Measurements from ENCODE around the gene NFIC.
"Not testable (repeated sequence)": the region's sequence is repeated elsewhere in the genome, so short reads cannot be mapped to it uniquely, and the experiment has no call there.

Gene NFIC

DNA sequence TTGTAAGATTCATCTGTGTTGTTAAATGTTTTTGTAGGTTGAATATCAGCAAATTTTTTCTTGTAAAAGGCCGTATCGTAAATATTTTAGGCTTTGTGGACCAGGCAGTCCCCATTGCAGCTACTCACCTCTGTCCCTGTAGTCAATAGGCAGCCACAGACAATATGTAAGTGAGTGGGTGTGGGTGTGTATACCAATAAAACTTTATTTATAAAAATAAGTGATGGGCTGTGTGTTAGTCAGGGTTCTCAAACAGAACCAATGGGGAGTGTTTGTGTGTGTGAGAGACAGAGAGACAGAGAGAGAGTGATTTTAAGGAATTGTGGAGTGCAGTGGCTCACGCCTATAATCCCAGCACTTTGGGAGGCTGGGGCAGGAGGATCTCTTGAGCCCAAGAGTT lies 37.6 kb upstream of the NFIC start:
- TF ChIP-seq, protein P1, sequence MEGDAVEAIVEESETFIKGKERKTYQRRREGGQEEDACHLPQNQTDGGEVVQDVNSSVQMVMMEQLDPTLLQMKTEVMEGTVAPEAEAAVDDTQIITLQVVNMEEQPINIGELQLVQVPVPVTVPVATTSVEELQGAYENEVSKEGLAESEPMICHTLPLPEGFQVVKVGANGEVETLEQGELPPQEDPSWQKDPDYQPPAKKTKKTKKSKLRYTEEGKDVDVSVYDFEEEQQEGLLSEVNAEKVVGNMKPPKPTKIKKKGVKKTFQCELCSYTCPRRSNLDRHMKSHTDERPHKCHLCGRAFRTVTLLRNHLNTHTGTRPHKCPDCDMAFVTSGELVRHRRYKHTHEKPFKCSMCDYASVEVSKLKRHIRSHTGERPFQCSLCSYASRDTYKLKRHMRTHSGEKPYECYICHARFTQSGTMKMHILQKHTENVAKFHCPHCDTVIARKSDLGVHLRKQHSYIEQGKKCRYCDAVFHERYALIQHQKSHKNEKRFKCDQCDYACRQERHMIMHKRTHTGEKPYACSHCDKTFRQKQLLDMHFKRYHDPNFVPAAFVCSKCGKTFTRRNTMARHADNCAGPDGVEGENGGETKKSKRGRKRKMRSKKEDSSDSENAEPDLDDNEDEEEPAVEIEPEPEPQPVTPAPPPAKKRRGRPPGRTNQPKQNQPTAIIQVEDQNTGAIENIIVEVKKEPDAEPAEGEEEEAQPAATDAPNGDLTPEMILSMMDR (IDR thresholded peaks at IDR 0.05; ENCODE audit: low read depth, low read length) = no peak
- Histone ChIP-seq H3K4me3 (ENCODE audit: low read depth, low read length) (no peak overlapping the region), H3K9me3 (ENCODE audit: severe bottlenecking) (no peaks in the 10 kb centered on the region), H3K27ac (no peak overlapping the region), H3K27me3 (ENCODE audit: insufficient read depth, low read depth, severe bottlenecking) (no peaks in the 10 kb centered on the region), H3K36me3 (no peaks in the 10 kb centered on the region)
- no peak for DNase-seq

GRCh38 chr19:3330047-3330446 lies 36.3 kb upstream of the NFIC start:
- no peak for DNase-seq
- no peak overlapping the region for H3K27ac ChIP-seq
- H3K36me3 ChIP-seq = no peaks in the 10 kb centered on the region
- H3K27me3 ChIP-seq (ENCODE audit: insufficient read depth, low read depth, severe bottlenecking) = no peaks in the 10 kb centered on the region
- no peak overlapping the region for H3K4me3 ChIP-seq (ENCODE audit: low read depth, low read length)
- H3K9me3 ChIP-seq (ENCODE audit: severe bottlenecking) = no peaks in the 10 kb centered on the region
- TF ChIP-seq, protein P1 (IDR thresholded peaks at IDR 0.05; ENCODE audit: low read depth, low read length) = no peak

GRCh38 chr19:3332232-3332631 lies 34.2 kb upstream of the NFIC start:
- not testable (repeated sequence) for H3K36me3 ChIP-seq; DNase-seq; H3K4me3 ChIP-seq (ENCODE audit: low read depth, low read length); H3K27me3 ChIP-seq (ENCODE audit: insufficient read depth, low read depth, severe bottlenecking); H3K9me3 ChIP-seq (ENCODE audit: severe bottlenecking); H3K27ac ChIP-seq

DNA sequence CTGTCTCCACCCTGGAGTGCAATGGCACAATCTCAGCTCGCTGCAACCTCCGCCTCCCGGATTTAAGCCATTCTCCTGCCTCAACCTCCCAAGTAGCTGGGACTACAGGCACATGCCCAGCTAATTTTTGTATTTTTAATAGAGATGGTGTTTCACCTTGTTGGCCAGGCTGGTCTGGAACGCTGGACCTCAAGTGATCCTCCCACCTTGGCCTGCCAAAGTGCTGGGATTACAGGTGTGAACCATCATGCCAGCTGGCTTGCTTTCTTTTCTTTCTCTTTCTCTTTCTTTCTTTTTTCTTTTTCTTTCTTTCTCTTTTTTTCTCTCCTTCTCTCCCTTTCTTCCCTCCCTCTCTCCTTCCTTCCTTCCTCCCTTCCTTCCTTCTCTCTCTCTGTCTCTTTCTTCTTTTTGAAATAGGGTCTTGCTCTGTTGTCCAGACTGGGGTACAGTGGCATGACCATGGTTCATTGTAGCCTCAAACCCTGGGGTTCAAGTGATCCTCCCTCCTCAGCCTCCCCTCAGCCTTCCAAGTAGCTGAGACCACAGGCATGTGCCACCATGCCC lies 33.3 kb upstream of the NFIC start:
- no peak overlapping the region for H3K27ac ChIP-seq
- no peaks in the 10 kb centered on the region for H3K36me3 ChIP-seq
- no peaks in the 10 kb centered on the region for H3K27me3 ChIP-seq (ENCODE audit: insufficient read depth, low read depth, severe bottlenecking)
- TF ChIP-seq, protein P1 (IDR thresholded peaks at IDR 0.05; ENCODE audit: low read depth, low read length) = no peak
- no peak for DNase-seq
- no peak overlapping the region for H3K4me3 ChIP-seq (ENCODE audit: low read depth, low read length)
- no peaks in the 10 kb centered on the region for H3K9me3 ChIP-seq (ENCODE audit: severe bottlenecking)

GRCh38 chr19:3333662-3334061 lies 32.7 kb upstream of the NFIC start:
- no peak overlapping the region for H3K27ac ChIP-seq
- H3K36me3 ChIP-seq = no peaks in the 10 kb centered on the region
- TF ChIP-seq, protein P1 (IDR thresholded peaks at IDR 0.05; ENCODE audit: low read depth, low read length) = no peak
- H3K27me3 ChIP-seq (ENCODE audit: insufficient read depth, low read depth, severe bottlenecking) = no peaks in the 10 kb centered on the region
- no peak overlapping the region for H3K4me3 ChIP-seq (ENCODE audit: low read depth, low read length)
- H3K9me3 ChIP-seq (ENCODE audit: severe bottlenecking) = no peaks in the 10 kb centered on the region
- DNase-seq = no peak

DNA sequence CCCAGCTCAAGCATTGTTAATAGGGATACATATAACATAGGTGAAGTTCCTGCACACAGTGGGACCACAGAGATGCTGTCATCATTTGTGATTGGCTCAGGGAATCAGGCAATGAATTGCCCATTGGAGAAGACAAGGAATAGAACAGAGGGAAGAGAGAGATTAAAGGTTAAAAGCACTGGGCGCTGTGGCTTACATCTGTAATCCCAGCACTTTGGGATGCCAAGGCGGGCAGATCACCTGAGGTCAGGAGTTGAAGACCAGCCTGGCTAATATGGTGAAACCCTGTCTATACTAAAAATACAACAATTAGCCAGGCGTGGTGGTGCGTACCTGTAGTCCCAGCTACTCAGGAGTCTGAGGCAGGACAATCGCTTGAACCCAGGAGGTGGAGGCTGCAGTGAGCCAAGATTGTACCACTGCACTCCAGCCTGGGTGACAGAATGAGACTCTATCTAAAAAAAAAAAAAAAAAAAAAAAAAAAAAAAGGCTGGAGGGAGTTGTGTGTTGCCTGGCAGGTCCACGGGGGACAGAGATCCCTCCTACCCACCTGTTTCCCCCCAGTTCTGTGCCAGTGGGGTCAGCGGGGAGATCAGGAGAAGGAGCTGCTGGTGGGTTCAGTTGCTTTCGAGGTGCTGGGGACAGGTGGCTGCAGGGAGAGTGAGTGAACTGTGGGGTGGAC lies 31.5 kb upstream of the NFIC start:
- not testable (repeated sequence) for H3K4me3 ChIP-seq (ENCODE audit: low read depth, low read length); H3K27me3 ChIP-seq (ENCODE audit: insufficient read depth, low read depth, severe bottlenecking); H3K36me3 ChIP-seq; H3K9me3 ChIP-seq (ENCODE audit: severe bottlenecking)
- H3K27ac ChIP-seq = peak overlapping the region; percentile 88
- DNase-seq = peak; percentile 30

Measured in WERI-Rb-1 (cell line).